ENCODE measurements around the gene TNS2.

Gene TNS2

GRCh38 chr12:53101931-53102781 lies 52.3 kb downstream of the TNS2 start:
- H3K36me3 ChIP-seq (replicated peaks in 1 of 2; ENCODE audit: control insufficient read depth in 2 of 2, insufficient read depth in 2 of 2, low read length in 2 of 2): no peaks in the 10 kb centered on the region

GRCh38 chr12:53102883-53103807 lies 53.3 kb downstream of the TNS2 start, which contains the start of gene SOAT2:
TSS of gene SOAT2 (plus strand) at chr12:53103486. CDS start at chr12:53103578, 92 bp downstream.
- Histone ChIP-seq H3K18ac (ENCODE audit: low read length) (no peak within 1 kb of the TSS), H3K9ac (ENCODE audit: low read depth, low read length, poor library complexity) (no peak within 1 kb of the TSS), H2BK15ac (ENCODE audit: low read length) (no peak within 1 kb of the TSS), H4K91ac (ENCODE audit: low read depth, low read length, poor library complexity) (no peak within 1 kb of the TSS), H4K8ac (ENCODE audit: low read depth, low read length) (no peak within 1 kb of the TSS), H3K27ac (replicated peaks; ENCODE audit: low read length) (no peak within 1 kb of the TSS), H2AK5ac (ENCODE audit: low read depth, low read length) (peak within 1 kb of the TSS; percentile 63), H3K79me1 (ENCODE audit: low read depth, low read length) (no peaks in the 10 kb centered on the region), H3K9me3 (replicated peaks in 1 of 2; ENCODE audit: control insufficient read depth in 2 of 2, insufficient read depth in 1 of 2, low read depth in 1 of 2, low read length in 2 of 2) (no peaks in the 10 kb centered on the region), H2BK12ac (ENCODE audit: low read length) (no peak within 1 kb of the TSS), H2BK120ac (ENCODE audit: low read depth, low read length) (no peak within 1 kb of the TSS), H2BK5ac (ENCODE audit: low read length) (no peak within 1 kb of the TSS), H3K4me2 (ENCODE audit: insufficient read depth, low read length, poor library complexity, severe bottlenecking) (no peak within 1 kb of the TSS), H3K4me1 (ENCODE audit: control insufficient read depth in 2 of 2, insufficient read depth in 1 of 2, low read depth in 1 of 2, low read length in 2 of 2) (peaks cover 10 to 25% of the 10 kb centered on the region in 2 donors), H3K14ac (ENCODE audit: low read length) (no peak within 1 kb of the TSS), H3K36me3 (replicated peaks in 1 of 2; ENCODE audit: control insufficient read depth in 2 of 2, insufficient read depth in 2 of 2, low read length in 2 of 2) (no peaks in the 10 kb centered on the region), H3K4me3 (ENCODE audit: low read length in 2 of 2) (no peak within 1 kb of the TSS), H3K4ac (ENCODE audit: low read length) (no peak within 1 kb of the TSS), H3K27me3 (ENCODE audit: control insufficient read depth in 3 of 3, insufficient read depth in 3 of 3, low read depth in 1 of 3, low read length in 3 of 3) (peaks cover 3 to 31% (median 12%) of the 10 kb centered on the region in 3 experiments), H3K23ac (ENCODE audit: low read depth, low read length, poor library complexity) (no peak within 1 kb of the TSS), H2AFZ (ENCODE audit: low read length) (no peak within 1 kb of the TSS)
- WGBS, 2 donors (ENCODE audit: extremely low coverage in 2 of 2, insufficient read length in 2 of 2, insufficient replicate concordance in 1 of 2): no CpG with 5 or more reads among the region's 23 CpGs
- DNase-seq (ENCODE audit: low spot score): no peak

More at GRCh38 chr12:53101931-53102781, 52.3 kb downstream of the TNS2 start:
- Histone ChIP-seq H3K4me2 (ENCODE audit: insufficient read depth, low read length, poor library complexity, severe bottlenecking) (no peak overlapping the region), H3K18ac (ENCODE audit: low read length) (peak overlapping the region; percentile 39), H3K27me3 (ENCODE audit: control insufficient read depth in 3 of 3, insufficient read depth in 3 of 3, low read depth in 1 of 3, low read length in 3 of 3) (peaks cover 4 to 40% (median 22%) of the 10 kb centered on the region in 3 experiments), H2BK120ac (ENCODE audit: low read depth, low read length) (no peak overlapping the region), H2AK5ac (ENCODE audit: low read depth, low read length) (peak overlapping the region; percentile 63), H2BK5ac (ENCODE audit: low read length) (no peak overlapping the region), H4K8ac (ENCODE audit: low read depth, low read length) (no peak overlapping the region), H3K79me1 (ENCODE audit: low read depth, low read length) (no peaks in the 10 kb centered on the region), H3K9me3 (replicated peaks in 1 of 2; ENCODE audit: control insufficient read depth in 2 of 2, insufficient read depth in 1 of 2, low read depth in 1 of 2, low read length in 2 of 2) (no peaks in the 10 kb centered on the region), H2BK12ac (ENCODE audit: low read length) (no peak overlapping the region), H3K4me1 (ENCODE audit: control insufficient read depth in 2 of 2, insufficient read depth in 1 of 2, low read depth in 1 of 2, low read length in 2 of 2) (peaks cover 11 to 30% of the 10 kb centered on the region in 2 donors), H3K4me3 (ENCODE audit: low read length in 2 of 2) (no peak overlapping the region), H3K23ac (ENCODE audit: low read depth, low read length, poor library complexity) (no peak overlapping the region), H3K4ac (ENCODE audit: low read length) (no peak overlapping the region), H3K9ac (ENCODE audit: low read depth, low read length, poor library complexity) (peak overlapping the region; percentile 13), H2BK15ac (ENCODE audit: low read length) (no peak overlapping the region), H4K91ac (ENCODE audit: low read depth, low read length, poor library complexity) (no peak overlapping the region), H3K14ac (ENCODE audit: low read length) (peak overlapping the region; percentile 65), H2AFZ (ENCODE audit: low read length) (no peak overlapping the region), H3K27ac (replicated peaks; ENCODE audit: low read length) (no peak overlapping the region)
- DNase-seq (ENCODE audit: low spot score): no peak
- no CpG with 5 or more reads among the region's 12 CpGs for WGBS, 2 donors (ENCODE audit: extremely low coverage in 2 of 2, insufficient read length in 2 of 2, insufficient replicate concordance in 1 of 2)

- H3K4ac ChIP-seq (ENCODE audit: low read length): no peak overlapping the region
- H3K36me3 ChIP-seq (replicated peaks in 1 of 2; ENCODE audit: control insufficient read depth in 2 of 2, insufficient read depth in 2 of 2, low read length in 2 of 2): no peaks in the 10 kb centered on the region
- no peak for DNase-seq (ENCODE audit: low spot score)
- H3K27ac ChIP-seq (replicated peaks; ENCODE audit: low read length): no peak overlapping the region
- H3K79me1 ChIP-seq (ENCODE audit: low read depth, low read length): no peaks in the 10 kb centered on the region
- H3K18ac ChIP-seq (ENCODE audit: low read length): no peak overlapping the region
- H2BK5ac ChIP-seq (ENCODE audit: low read length): no peak overlapping the region
- no peak overlapping the region for H2AK5ac ChIP-seq (ENCODE audit: low read depth, low read length)
- H2BK120ac ChIP-seq (ENCODE audit: low read depth, low read length): no peak overlapping the region
- no peak overlapping the region for H3K23ac ChIP-seq (ENCODE audit: low read depth, low read length, poor library complexity)
- H3K9ac ChIP-seq (ENCODE audit: low read depth, low read length, poor library complexity): no peak overlapping the region
- no peak overlapping the region for H2AFZ ChIP-seq (ENCODE audit: low read length)
- H3K14ac ChIP-seq (ENCODE audit: low read length): no peak overlapping the region
- H3K4me3 ChIP-seq (ENCODE audit: low read length in 2 of 2): no peak overlapping the region
- H2BK15ac ChIP-seq (ENCODE audit: low read length): no peak overlapping the region
- no peak overlapping the region for H3K4me2 ChIP-seq (ENCODE audit: insufficient read depth, low read length, poor library complexity, severe bottlenecking)
- H3K27me3 ChIP-seq (ENCODE audit: control insufficient read depth in 3 of 3, insufficient read depth in 3 of 3, low read depth in 1 of 3, low read length in 3 of 3): peaks cover 0 to 23% (median 5%) of the 10 kb centered on the region in 3 experiments
- H4K8ac ChIP-seq (ENCODE audit: low read depth, low read length): no peak overlapping the region
- H4K91ac ChIP-seq (ENCODE audit: low read depth, low read length, poor library complexity): no peak overlapping the region
- H2BK12ac ChIP-seq (ENCODE audit: low read length): no peak overlapping the region
- no CpG with 5 or more reads among the region's 3 CpGs for WGBS, 2 donors (ENCODE audit: extremely low coverage in 2 of 2, insufficient read length in 2 of 2, insufficient replicate concordance in 1 of 2)
- H3K9me3 ChIP-seq (replicated peaks in 1 of 2; ENCODE audit: control insufficient read depth in 2 of 2, insufficient read depth in 1 of 2, low read depth in 1 of 2, low read length in 2 of 2): no peaks in the 10 kb centered on the region
- H3K4me1 ChIP-seq (ENCODE audit: control insufficient read depth in 2 of 2, insufficient read depth in 1 of 2, low read depth in 1 of 2, low read length in 2 of 2): peaks cover 8 to 23% of the 10 kb centered on the region in 2 donors
Observed at GRCh38 chr12:53103860-53104305, 54.0 kb downstream of the TNS2 start.
